DMS153 (cell line): ENCODE results near the gene GALNT18.

Experiments
- DNase-seq: peaks from one replicate; lab custom pipeline; 2025; lab: John Stamatoyannopoulos, UW

GALNT18 gene

DNA sequence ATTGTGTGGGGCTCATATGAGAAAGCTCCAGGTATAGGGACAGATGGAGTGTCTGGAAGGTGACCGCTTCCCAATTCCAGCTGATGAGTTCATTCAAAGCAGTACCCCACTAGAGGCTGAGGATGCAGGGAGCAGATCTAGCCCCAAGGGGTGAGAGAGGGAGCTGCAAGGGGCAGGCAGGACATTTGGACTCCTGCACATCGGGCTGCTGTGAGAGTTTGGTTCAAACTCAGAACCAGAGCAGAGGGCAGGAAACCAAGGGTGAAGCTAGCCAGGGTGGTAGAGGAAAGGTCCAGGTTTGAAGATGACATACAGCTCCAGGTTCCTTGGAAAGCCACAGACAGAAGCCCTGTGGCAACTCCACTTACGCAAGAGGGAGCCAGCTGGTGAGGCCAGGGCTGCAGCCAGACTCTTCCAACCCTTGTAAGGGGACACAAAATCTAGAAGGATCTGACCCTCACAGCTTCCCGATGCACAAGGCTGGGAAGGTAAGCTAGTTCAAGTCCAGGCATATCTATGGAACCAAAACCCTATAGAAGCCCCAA is 270.7 kb downstream of the GALNT18 start:
- DNase-seq = no peak

GRCh38 chr11:11349870-11350337 is 271.9 kb downstream of the GALNT18 start:
- no peak for DNase-seq

- DNase-seq = no peak
Observed at GRCh38 chr11:11349106-11349825, 272.5 kb downstream of the GALNT18 start.

DNA sequence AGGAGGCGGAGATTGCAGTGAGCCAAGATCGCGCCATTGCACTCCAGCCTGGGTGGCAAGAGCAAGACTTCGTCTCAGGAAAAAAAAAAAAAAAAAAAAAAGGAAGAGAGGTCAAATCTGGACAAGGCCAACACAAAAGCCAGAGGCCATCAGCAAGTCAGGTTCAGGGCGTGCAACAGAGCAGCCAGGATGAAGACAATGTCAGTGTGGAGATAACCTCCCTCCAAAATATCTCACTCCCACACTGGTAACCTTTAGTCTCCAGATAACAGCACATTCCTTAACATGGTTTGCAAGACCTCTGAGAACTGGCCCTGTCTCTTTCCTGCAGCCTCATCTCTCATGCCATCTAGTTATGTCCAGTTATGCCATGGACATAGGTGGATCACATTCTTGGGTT is 273.5 kb downstream of the GALNT18 start:
- DNase-seq = no peak

DNA sequence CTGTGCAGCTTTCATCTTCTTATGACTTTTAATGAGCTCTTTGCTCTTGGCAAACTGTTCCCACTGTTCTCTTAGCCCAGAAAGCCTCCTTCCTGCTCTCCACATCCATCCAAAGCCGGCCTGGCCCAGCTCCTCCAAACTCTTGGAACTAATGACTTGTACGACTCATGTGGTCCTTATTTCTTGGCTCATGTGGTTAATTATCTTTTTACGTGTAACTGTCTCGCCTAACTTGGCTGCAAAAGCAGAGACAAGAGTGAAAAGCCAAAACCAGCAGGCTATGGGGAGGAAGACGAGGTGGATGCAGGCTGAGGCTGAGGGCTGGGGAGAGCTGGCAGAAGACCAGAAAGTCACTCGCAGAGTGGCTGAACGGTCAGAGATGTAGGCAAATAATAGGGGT is 274.2 kb downstream of the GALNT18 start:
- no peak for DNase-seq

- DNase-seq = peak; percentile 88
Observed at GRCh38 chr11:11346303-11346702, 275.5 kb downstream of the GALNT18 start.

DNA sequence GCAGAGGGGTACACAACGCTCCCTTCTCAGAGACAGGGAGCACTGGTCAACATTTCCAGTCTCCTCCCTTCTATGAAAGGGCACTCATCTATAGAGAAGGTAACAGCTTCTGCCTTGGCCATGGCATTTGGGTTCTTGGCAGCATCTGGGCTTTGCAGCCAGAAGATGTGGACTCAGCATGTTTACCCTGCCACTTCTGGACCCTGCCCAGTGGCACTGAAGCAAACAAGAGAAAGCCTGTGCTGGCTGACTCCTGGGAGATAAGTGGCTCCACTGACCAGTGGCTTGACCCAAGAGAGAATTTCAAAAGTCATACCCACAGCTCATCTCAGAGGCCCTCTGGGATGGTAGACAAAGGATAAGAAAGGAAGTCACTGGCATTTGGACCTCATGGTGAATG is 276.7 kb downstream of the GALNT18 start:
- DNase-seq = no peak

DNA sequence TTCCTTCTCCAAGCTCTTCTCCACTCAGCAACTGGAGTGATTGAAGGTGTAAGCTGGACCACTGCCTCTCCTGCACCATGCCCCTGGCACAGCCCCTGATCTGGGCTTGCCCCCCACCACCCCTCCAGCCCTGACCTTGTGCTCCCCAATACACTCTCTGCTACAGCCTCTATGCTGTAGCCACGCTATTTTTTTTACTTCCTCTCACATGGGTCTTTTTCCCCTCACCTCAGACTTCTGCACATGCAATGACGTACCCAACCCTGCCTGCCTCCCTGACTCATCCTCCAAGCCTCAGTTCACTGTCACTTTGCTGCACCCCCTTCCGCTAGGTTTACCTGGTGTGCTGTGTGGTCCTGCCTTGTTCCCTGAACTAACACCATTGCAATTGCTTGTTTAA is 277.8 kb downstream of the GALNT18 start:
- no peak for DNase-seq

DNA sequence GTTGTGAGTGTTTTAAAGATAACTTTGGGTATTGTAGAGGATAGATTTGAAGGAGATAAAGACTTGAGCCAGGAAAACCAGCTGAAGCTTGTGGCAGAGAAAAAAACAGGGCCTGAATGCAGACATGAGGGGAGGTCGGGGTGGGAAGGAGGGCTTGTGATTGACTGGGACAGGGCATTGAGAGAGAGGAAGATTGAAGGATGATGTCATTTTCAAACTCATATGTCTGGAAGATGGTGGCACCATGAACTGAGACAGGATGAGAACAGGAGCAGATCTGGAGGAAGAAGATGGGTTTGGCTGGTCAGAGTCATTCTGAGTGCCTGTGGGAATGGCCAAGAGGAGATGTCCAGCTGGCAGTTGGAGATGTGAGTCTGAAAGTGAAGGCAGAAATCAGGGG is 283.5 kb downstream of the GALNT18 start:
- no peak for DNase-seq

DNA sequence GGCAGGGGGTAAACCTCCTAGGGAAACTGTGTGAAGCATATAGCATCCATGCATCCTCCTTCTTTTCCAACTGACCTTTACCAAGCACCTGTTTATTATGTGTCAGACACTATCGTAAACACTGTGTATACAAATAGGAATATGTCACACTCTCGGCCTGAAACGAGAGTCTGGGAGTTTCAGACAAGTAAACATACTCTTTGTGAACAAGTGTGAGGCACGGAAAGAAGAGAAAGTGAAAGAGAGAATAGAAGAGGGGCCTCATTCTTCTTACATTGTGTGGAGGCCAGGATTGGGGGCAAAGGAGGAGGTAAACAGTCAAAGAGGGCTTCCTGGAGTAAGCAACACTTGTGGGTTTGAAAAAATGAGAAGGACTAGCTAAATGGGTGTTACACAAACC is 285.1 kb downstream of the GALNT18 start:
- DNase-seq = no peak

GRCh38 chr11:11335043-11335442 is 286.8 kb downstream of the GALNT18 start:
- no peak for DNase-seq

GRCh38 chr11:11334607-11335006 is 287.2 kb downstream of the GALNT18 start:
- no peak for DNase-seq

GRCh38 chr11:11332141-11332710 is 289.6 kb downstream of the GALNT18 start:
- DNase-seq = peak; percentile 11

DNA sequence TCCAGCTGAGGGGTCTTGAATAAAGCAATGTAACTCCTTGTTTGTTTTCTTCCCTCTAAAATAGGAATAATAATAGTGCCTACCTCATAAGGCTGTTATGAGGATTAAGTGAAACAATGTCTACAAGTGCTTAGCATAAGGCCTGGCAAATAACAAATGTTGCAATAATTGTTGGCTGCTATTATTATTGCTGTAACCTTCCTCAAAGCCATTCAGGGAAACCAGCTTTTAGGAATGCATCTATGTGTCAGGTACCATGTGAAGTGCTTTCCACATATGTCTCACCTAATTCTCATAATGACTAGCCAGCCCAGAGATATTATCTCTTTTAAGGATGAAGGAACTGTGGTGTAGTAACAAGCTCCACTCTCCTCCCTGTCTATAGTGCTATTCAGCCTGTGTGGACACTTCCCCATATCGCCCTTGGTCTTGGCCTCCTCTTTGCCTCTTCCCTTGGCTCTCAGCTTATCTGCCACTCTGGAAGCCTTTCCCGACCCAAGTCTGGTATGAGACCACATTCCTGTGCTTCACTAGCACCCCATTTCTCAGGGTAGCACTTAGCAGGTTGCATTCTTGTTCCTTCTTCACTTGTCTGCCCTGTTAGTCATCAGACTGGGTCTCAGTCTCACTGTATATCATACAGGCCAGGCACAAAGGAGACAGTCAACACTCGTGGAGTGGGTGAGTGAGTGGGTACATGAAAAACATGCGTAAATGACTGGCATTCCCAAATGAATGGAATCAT is 292.6 kb downstream of the GALNT18 start:
- no peak for DNase-seq

DNA sequence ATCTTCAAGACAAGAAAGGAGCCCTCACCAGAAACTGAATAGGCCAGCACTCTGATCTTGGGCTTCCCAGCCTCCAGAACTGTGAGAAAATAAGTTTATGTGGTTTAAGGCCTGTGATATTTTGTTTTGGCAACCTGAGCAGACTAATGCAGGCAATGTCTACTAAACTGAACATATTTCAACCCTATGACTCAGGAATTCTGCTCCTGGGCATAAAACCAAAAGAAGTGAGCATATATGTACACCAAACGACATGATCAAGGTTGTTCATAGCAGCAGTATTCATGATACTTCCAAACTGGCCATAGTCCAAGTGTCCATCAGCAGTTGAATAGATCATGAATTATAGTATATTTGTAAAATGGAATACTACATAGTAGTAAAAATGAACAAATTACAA is 297.7 kb downstream of the GALNT18 start:
- DNase-seq = no peak

GRCh38 chr11:11322101-11322500 is 299.7 kb downstream of the GALNT18 start:
- no peak for DNase-seq

GRCh38 chr11:11320825-11321224 is 301.0 kb downstream of the GALNT18 start:
- DNase-seq = no peak

DNA sequence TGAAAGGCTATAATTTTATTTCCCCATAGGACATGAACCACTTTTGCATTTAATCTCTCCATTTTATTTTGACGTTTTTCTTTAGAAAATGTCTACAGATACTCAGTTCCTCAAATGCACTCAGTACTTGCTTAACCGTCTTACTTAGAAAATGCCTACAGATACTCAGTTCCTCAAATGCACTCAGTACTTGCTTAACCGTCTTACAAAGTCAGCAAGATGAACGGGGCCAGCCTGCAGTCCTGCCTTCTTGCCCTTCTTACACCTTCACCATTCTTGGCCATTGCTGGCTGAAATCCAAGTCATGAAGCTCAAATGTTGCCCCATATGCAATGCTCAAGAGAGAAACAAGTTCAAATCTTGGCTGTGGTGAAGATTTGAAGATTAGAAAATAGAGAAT is 302.8 kb downstream of the GALNT18 start:
- DNase-seq = no peak

DNA sequence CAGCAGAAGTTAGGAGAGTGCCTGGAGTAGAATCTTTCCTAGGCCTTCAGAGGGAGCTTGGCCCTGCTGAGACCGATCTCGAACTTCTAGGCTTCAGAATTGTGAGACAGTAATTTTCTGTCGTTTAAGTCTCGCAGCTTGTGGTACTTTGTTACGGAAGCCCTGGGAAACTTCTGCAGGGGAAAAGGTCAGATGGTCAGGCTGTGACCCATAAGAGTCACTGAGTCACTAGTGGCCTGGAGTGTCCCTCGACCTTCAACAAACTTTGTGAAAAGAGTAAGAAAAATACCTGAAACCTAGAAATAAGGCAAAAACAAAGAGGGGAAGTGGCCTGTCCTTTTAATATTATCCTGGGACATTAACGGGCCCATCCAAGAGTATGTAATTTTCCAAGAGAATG is 303.3 kb downstream of the GALNT18 start:
- no peak for DNase-seq

DNA sequence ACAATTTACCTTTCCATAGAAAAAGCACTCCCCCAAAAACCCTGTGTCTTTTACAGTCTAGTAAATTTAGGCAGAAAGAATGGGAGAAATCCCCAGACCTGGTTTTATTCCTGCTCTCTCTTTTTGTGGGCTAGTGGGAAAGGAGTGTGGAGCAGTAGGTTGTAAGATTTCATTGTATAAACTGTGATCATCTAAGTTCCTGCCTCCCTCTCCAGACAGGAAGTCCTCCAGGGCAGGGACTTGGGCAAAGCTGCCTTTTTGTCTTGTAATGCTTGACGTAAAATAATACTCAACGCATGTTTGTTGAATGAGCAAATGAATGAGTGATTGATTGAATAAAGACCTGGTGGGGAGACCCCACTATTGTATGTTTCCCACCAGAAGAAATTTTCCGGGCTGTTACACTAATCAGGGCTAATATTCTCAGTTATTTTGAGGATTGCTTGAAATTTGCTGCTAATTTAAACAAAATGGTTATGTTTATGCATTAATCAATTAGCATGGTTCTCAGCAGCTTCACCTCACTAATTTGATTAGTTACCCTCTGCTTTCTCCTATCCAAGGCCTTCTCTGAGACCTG is 305.1 kb downstream of the GALNT18 start:
- DNase-seq = no peak

DNA sequence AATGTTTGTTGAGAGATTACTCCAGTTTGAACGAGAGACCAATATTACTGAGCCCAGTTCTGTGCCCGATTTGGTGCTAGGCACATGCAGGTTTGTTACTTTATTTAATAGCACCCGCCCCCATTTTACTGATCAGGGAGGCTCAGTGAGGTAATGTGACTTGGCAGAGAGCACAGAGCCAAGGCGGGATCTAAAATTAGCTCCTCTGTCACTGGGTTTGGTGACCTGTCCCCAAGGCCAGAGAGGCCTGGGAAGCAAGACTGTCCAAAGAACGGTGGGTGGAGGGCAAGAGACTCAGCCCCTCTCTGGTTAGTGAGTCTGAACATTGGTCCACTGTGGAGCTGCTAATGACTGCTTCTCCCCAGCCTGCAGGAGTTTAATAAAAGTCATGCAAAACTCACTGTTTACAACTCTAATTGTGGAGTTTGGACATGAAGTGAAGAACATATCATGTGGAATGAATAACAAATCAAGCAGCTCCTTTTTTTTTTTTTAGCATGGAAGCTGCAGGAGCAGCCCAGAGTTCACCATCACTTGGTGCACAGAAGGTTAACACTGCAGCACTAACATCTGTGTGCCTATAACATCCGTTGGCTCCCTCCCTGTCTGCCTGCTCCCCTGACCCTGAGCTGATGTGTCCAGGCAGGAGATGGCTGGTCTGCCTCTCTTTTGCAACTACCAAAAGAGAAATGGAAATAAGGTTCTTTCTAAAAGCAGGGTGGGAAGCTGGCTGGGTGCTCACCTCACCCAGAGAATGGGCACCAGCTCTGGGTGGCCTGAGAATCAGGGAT is 307.7 kb downstream of the GALNT18 start:
- no peak for DNase-seq

DNA sequence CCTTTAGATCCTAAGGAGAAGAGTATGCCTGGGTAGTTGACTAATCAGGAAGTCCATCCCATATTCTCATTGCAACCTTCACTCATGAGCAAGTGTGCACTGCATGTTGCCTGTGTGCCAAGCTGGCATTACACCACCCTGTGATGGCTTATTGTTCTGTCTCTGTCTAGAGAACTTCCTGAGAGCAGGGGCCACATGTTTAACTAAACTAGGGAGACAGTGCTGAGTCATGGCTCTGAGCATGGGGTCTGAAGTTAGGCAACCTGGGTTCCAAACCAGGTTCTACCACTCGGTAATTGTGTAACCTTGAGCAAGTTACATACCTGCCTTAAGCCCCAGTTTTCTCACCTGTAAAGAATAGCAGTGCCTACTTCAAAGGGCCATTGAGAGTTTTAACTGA is 308.4 kb downstream of the GALNT18 start:
- DNase-seq = peak; percentile 6
